Pericardium fibroblast (primary cell): ENCODE measurements around the gene PCGF2. TPM values are rescaled to one million over a fixed set of nuclear protein-coding genes. Genes with fewer than 3 reads are reported as not detected.

ENCODE experiments used
- total RNA-seq: library from RNA; depleted of rRNA; stranded (reverse); fragments of >200 nt; gene quantifications from 2 replicates; pipeline ENCODE4 v1.2.3, GENCODE V29; 2015

PCGF2 gene
- 4.8 and 8.5 TPM in 2 replicates for total RNA-seq

DNA sequence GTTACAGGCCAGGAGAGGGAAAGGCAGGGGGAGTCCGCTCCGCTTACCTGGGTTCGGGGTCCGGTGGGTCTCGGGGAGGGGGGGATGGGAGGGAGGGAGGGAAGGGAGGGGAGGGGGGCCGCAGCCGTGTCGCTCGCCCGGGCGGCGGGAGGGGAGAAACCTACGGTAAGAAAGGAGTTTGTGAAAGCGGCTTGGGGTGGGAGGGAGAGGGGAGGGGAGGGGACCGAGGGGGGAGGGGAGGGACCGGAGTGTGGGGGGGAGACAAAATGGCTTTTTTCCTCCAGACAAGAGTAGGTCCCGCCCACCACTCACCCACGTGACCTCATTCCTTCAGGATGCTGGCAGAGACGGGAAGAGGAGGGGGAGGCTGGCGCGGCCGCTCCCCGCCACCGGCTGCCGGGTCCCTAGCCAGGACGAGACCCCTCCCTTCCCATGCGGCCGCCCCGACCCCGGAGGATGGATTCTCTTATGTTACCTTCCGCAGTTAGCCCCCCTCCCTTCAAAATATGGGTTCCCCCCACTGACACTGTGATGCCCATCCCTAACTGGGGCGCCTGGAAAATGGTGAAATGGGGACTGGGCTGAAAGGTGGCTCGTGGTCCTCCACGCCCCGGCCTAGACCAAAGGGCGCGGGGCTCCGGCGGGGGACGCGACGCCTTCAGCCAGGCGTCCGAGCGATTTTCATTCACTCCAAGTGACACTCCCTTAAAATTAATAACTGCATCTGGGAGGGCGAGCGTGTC is at the start of gene PCGF2:
Gene PCGF2 (minus strand): TSS at position 188 of the 743 bp plus-strand sequence. CDS start 7,934 bp downstream, outside the sequence.

DNA sequence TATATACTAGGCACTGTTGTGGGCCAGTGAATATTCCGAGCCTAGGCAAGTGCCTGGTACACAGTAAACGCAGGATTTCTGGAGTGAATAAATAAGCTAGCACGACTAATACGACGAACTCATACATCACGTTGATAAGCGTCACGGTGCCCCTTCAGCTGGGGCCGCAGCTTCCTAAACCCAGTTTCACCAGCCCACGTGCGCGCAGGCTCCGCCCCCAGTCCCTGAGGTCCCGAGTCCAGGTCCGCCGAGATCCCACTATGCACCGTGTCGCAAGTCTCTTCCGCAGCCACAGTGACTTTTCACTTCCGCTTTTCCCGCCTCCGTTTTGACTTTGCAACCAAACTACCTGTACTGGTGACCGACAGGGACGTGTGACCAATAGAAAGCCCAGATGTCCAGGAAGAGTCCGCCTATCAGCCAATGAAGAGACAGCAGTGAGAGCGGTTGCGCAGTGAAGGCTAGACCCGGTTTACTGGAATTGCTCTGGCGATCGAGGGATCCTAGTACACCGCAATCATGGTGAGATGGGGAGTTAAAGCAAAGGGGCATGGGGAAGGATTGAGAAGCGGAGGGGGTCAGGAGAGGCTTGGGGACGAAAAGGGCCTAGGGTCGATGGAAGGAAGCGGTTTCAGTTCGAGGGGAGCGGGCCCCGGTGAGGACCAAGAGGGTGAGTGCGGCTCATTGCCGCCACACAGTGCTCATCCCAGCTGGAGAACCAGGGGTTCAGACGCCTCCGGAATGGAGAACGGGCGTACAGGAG is 4.4 kb upstream of the PCGF2 start, which contains the start of gene PSMB3:
Gene PSMB3 (plus strand): TSS at position 434 of the 763 bp plus-strand sequence. CDS start 86 bp downstream, at position 520.

DNA sequence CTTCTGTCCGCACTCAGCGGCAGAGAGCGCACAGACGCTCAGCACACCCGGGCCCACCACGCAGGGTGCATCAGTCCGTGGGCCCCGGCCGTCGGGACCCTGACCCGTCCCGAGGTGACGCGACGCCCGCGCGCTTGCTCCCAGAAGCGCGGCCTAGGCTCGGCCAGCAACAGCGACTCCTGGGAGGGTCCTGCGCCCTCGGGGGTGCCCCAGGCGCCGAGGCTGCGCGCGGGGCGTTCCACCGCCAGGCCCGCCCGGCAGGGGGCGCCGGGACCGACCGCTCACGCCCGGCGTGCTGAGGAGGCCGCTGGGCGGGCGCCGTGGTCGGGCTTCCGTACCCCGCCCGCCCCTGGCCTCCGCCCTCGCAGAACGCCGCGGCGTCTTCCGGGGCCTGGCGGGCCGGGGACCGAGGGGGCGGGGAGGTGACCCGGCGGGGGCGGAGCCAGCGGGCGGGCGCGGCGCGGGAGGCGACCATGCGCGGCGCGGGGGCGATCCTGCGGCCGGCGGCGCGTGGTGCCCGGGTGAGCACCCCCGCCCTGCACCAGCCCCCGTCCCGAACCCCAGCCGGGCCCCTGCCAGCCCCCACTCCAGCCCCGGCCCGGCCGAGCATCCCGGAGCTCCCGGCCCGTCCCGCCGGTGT is 18.1 kb downstream of the PCGF2 start, which contains the start of gene CISD3:
Gene CISD3 (plus strand): TSS at position 456 of the 640 bp plus-strand sequence. CDS start 18 bp downstream, at position 474.

DNA sequence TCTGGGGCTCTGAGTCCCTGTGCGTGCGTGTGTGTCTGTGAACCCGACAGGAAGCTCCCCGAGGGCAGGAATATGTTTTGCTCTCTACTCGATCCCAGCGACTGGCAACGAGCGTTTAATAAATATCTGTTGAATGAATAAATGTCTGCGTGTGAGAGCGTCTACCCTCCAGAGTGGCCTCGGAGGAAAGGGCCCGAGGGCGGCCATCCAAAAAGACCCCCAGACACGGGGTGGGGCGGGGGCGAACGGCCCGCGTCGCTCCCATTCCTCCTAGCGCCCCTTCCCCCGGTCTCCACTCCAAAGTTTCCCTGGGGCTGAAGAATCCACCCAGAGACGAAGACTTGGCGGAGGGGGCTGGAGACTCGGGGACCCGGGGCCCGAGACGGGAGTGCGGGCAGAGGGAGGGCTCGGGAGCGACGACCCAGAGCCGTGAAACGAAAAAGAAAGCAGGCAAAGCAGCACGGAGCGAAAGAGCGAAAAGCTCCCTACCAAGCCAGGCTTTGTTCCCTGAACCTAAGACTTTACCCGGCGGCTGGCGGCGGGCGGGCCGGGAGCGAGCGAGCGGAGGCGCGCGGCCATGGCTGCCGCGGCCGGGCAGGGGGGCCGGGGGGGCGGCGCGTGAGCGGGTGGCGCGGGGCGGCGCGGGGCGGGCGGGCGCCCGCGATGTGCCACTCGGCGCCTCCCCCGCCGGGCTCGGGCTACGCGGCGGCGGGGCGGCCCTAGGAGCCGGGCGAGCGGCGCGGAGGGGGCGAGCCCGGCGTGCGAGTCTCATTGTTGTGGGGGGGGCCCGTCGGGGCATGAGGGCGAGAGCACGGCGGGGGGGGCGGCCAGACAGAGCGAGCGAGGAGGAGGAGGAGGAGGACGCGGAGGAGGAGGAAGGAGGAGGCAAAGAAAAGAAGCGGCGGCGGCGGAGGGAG is 43.3 kb downstream of the PCGF2 start, which contains the start of gene MLLT6:
Gene MLLT6 (plus strand): TSS at position 668 of the 917 bp plus-strand sequence. CDS start 360 bp downstream, outside the sequence.

Other genes with a start within 250 kb of the PCGF2 start
- under 0.01 TPM in 1 of 2 replicates, not detected in the other for gene SRCIN1, start 142.4 kb downstream of the PCGF2 start, total RNA-seq
- gene EPOP, start 73.4 kb downstream of the PCGF2 start, total RNA-seq = 4.4 and 6.7 TPM in 2 replicates
- gene MLLT6, start 43.1 kb downstream of the PCGF2 start, total RNA-seq = 17.0 and 28.3 TPM in 2 replicates
- 8.0 and 12.4 TPM in 2 replicates for gene CISD3, start 18.0 kb downstream of the PCGF2 start, total RNA-seq
- gene PSMB3, start 4.4 kb upstream of the PCGF2 start, total RNA-seq = 116 and 187 TPM in 2 replicates
- 45.4 and 54.4 TPM in 2 replicates for gene PIP4K2B, start 51.2 kb upstream of the PCGF2 start, total RNA-seq
- 8.5 and 10.5 TPM in 2 replicates for gene CWC25, start 77.0 kb upstream of the PCGF2 start, total RNA-seq
- 1,910 and 2,508 TPM in 2 replicates for gene RPL23, start 105.4 kb upstream of the PCGF2 start, total RNA-seq
- 255 and 440 TPM in 2 replicates for gene LASP1, start 121.7 kb upstream of the PCGF2 start, total RNA-seq
- gene FBXO47, start 219.1 kb upstream of the PCGF2 start, total RNA-seq = not detected in 2 replicates